Glomerular visceral epithelial cell (primary cell): Measurements from ENCODE around the gene HBQ1.
"Not testable (repeated sequence)": the region's sequence is repeated elsewhere in the genome, so short reads cannot be mapped to it uniquely, and the experiment has no call there.

Experiments
- DNase-seq: peaks from one replicate; pipeline ENCODE4 v3.0.0-alpha.2; 2016; ENCODE audit errors: extremely low spot score

Gene HBQ1

DNA sequence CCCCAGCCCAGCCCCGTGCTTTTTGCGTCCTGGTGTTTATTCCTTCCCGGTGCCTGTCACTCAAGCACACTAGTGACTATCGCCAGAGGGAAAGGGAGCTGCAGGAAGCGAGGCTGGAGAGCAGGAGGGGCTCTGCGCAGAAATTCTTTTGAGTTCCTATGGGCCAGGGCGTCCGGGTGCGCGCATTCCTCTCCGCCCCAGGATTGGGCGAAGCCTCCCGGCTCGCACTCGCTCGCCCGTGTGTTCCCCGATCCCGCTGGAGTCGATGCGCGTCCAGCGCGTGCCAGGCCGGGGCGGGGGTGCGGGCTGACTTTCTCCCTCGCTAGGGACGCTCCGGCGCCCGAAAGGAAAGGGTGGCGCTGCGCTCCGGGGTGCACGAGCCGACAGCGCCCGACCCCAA, 4.3 kb upstream of the HBQ1 start:
- not testable (repeated sequence) for DNase-seq

DNA sequence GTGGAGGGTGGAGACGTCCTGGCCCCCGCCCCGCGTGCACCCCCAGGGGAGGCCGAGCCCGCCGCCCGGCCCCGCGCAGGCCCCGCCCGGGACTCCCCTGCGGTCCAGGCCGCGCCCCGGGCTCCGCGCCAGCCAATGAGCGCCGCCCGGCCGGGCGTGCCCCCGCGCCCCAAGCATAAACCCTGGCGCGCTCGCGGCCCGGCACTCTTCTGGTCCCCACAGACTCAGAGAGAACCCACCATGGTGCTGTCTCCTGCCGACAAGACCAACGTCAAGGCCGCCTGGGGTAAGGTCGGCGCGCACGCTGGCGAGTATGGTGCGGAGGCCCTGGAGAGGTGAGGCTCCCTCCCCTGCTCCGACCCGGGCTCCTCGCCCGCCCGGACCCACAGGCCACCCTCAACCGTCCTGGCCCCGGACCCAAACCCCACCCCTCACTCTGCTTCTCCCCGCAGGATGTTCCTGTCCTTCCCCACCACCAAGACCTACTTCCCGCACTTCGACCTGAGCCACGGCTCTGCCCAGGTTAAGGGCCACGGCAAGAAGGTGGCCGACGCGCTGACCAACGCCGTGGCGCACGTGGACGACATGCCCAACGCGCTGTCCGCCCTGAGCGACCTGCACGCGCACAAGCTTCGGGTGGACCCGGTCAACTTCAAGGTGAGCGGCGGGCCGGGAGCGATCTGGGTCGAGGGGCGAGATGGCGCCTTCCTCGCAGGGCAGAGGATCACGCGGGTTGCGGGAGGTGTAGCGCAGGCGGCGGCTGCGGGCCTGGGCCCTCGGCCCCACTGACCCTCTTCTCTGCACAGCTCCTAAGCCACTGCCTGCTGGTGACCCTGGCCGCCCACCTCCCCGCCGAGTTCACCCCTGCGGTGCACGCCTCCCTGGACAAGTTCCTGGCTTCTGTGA, 3.5 kb upstream of the HBQ1 start, which contains the start of gene HBA1:
Gene HBA1 (plus strand): TSS at position 204 of the 906 bp plus-strand sequence. CDS start 37 bp downstream, at position 241.
- DNase-seq = not testable (repeated sequence)

DNA sequence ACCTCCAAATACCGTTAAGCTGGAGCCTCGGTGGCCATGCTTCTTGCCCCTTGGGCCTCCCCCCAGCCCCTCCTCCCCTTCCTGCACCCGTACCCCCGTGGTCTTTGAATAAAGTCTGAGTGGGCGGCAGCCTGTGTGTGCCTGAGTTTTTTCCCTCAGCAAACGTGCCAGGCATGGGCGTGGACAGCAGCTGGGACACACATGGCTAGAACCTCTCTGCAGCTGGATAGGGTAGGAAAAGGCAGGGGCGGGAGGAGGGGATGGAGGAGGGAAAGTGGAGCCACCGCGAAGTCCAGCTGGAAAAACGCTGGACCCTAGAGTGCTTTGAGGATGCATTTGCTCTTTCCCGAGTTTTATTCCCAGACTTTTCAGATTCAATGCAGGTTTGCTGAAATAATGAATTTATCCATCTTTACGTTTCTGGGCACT, 2.9 kb upstream of the HBQ1 start:
- DNase-seq = no peak

DNA sequence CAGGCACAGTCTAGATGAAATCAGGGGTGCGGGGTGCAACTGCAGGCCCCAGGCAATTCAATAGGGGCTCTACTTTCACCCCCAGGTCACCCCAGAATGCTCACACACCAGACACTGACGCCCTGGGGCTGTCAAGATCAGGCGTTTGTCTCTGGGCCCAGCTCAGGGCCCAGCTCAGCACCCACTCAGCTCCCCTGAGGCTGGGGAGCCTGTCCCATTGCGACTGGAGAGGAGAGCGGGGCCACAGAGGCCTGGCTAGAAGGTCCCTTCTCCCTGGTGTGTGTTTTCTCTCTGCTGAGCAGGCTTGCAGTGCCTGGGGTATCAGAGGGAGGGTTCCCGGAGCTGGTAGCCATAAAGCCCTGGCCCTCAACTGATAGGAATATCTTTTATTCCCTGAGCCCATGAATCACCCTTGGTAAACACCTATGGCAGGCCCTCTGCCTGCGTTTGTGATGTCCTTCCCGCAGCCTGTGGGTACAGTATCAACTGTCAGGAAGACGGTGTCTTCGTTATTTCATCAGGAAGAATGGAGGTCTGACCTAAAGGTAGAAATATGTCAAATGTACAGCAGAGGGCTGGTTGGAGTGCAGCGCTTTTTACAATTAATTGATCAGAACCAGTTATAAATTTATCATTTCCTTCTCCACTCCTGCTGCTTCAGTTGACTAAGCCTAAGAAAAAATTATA, 2.1 kb upstream of the HBQ1 start:
- no peak for DNase-seq

DNA sequence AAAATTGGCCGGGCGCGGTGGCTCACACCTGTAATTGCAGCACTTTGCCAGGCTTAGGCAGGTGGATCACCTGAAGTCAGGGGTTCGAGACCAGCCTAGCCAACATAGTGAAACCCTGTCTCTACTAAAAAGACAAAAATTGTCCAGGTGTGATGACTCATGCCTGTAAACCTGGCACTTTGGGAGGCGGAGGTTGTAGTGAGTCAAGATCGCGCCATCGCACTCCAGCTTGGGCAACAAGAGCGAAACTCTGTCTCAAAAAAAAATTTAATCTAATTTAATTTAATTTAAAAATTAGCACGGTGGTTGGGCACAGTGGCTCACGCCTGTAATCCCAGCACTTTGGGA, 1.6 kb upstream of the HBQ1 start:
- DNase-seq = no peak

DNA sequence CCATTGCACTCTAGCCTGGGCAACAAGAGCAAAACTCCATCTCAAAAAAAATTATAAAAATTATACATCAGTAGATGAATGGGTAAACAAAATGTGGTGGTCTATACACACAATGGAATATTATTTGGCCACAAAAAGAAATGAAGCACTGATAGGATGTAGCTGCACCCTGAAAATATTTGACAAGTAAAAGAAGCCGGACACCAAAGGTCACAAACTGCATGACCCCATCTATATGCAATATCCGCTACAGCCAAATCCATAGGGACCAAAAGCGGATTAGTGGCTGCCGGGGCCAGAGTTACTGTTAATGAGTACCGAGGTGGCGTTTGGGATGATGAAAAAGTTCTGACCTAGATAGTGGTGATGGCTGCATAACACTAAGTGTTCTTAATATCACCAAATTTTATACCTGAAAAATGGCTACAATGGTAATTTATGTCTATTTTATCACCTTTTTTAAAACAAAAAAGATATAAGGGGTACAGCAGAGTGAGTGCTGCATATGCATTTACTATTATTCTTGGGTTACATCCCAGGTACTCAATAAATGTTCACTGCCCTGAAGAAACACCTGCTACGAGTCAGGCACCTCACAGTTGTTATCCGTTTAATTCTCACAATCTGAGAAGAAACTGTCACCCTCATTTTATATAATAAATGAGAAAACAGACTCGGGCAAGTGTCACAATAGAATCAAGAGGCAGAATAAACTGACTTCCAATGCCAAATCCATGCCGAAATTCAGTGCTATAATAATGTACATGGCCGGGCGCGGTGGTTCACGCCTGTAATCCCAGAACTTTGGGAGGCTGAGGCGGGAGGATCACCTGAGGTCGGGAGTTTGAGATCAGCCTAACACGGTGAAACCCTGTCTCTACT, 807 bp upstream of the HBQ1 start:
- no peak for DNase-seq

DNA sequence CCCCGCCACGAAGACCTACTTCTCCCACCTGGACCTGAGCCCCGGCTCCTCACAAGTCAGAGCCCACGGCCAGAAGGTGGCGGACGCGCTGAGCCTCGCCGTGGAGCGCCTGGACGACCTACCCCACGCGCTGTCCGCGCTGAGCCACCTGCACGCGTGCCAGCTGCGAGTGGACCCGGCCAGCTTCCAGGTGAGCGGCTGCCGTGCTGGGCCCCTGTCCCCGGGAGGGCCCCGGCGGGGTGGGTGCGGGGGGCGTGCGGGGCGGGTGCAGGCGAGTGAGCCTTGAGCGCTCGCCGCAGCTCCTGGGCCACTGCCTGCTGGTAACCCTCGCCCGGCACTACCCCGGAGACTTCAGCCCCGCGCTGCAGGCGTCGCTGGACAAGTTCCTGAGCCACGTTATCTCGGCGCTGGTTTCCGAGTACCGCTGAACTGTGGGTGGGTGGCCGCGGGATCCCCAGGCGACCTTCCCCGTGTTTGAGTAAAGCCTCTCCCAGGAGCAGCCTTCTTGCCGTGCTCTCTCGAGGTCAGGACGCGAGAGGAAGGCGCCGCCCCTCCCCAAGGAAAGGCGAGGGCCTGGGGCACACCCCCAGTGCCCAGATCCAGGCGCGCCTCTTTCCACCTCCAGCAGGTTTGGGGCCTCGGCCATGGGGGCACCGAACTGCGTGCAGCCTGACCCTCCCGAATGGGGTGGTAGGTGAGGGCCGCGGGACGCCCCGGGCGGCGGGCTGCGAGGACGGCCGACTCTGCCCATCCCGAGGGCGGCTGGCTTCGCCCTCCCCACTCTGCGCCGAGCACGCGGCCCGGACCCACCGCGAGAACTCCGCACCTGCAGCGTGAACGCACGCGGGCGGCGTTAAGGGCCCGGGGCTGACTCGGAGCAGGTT, 664 bp downstream of the HBQ1 start:
- peak; percentile 19 for DNase-seq

DNA sequence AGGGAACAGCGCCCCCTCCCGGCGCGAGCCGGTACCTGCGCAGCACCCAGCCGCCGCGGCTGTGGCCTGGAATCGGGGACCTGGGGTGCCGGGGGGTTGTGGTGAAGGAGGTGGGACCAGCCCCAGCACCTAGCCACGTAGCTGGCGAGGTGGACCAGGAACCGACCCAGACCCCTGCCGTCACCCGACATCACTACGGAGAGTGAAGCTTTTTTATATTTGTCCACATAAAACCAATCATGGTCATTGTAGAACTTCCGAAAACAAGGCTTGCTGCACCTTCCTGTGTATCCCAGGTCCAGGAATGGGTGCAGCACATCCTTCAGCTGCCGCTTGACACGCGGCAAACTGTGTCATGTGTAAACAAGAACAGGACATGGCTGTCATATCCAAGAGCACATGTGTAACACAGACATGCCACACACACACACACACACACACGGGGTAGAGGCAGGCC, 1.3 kb downstream of the HBQ1 start:
- peak; percentile 67 for DNase-seq

DNA sequence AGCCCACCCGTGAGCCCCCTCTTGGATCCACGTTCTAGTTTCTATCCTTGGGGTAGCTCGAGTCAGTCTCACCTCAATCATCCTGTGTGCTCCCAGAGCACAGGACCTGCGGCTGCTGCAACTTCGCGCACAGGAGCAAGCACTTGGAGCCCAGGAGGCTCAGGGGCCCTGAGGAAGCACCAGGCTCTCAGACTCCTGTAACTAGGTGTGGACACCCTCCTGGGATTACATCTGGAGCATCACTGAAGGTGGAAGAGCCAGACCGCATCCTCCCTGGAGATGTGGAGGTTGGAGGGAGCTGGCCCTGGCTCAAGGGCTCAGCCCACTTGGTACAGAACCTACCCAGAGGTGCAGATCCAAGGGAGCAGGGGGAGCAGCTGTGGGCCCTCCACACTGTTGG, 2.7 kb downstream of the HBQ1 start:
- DNase-seq = no peak

DNA sequence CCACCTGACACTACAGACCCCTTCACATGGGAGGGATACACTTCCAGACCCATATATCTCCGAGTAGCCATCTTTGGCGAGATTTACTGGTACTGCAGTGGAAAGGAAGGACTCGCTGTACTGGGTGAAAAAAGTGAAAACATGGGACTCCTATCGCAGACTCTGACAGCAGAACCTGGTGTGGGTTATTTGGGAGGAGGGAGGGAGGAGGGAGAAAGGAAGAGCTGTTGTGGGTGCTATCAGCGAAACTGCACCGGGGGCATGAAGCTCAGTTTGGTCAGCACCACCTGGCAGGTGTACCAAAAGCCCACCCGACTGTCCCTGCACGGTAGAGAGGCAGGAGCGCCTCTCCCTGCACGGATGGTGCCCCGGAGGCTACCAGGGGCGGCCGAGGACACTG, 5.0 kb downstream of the HBQ1 start:
- no peak for DNase-seq

DNA sequence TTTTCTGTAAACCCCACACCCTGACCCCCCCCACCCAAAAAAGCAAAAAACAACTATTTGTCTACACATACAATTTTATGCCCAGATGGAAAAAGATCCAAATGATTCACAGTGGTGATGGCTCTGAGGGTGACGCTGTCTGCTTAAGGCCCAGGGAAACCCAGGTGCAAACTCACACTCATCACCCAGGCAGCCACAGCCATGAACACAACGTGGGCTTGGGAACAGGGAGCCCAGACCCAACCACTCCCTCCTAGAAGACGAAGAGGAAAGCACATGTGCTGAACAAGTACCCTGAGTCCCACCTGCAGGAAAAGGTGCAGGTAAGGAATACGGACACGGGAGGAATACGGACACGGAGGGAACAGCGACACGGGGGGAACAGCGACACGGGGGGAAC, 5.4 kb downstream of the HBQ1 start:
- no peak for DNase-seq

DNA sequence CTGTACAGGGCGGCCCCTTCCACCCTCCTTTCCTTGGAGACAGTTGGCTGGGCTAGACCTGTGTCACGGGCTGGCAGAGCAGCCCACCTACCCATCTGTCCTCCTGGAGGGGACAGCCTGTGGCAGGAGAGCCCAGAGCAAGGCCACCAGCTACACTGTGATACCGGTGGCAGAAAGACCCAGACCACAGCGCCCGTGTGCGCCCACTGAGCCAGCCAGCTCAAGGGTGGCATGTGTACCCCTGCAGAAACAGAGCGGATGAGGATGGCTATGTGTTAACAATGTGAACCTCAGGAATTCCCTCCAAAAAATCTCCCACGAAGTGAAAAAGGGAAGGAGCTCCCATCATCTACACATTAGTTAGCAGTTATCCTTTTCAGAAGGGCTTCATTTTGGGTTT, 7.1 kb downstream of the HBQ1 start:
- DNase-seq = no peak

DNA sequence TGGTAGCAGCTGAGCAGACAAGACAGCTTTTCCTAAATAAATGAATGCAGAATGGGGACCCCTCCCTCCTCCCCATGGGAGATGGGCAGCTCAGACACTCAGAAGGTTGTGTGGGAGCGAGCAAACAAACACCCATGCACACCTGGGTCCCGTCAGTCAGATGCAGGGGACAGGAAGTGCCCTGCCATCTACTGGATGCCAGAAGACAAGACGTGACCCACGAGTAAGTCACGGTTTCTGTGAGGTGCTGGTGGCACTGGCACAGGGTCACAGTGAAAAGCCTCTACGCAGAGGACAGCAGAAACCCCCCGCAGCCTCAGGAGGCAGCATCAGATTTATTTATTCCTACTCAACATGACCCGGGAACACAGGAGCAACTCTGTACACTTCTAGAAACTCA, 8.4 kb downstream of the HBQ1 start:
- no peak for DNase-seq

DNA sequence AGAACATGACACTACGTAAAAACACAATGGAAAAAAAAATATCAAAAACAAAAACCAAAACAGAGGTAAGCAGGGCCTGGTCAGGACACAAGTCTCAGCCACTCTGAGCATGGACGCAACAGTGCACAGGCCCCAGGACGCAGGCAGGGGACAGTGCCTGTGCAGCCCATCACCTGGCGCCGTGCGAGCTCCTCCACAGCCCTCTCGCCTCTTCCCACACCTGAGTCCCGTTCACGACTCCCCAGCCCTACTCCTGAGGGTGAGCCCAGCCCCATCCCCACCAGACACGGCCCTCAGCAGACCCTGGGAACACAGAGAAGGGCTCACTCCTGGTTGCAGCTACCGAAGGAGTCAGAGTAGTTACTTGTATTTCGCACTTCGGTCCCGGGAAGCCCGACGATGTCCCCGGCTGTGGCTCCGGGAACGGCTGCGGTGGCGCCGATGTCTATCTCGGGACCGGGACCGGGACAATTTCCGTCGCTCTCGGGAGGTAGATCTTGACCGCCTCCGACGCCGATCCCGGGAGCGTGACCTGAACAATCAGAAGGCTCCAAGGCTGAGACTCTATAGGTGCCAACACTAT, 9.4 kb downstream of the HBQ1 start:
- no peak for DNase-seq

DNA sequence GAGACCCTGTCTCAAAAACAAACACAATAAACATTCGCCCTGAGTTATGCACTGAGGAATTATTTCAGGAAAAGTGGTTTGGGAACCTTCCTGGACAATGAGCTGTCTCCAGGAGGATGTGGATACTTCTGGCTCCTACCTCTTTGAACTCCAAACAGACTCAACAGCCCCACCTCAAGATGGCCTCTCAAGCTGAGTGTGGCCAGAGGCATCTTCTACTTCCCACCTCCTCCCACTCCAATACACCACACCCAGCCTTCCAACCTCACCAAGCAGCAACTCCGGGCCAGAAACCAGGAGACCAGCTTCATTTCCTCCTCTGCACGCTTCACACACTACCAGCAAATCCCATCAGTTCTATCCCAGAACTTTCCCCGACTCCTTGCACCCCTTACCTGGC, 11.6 kb downstream of the HBQ1 start:
- DNase-seq = no peak

DNA sequence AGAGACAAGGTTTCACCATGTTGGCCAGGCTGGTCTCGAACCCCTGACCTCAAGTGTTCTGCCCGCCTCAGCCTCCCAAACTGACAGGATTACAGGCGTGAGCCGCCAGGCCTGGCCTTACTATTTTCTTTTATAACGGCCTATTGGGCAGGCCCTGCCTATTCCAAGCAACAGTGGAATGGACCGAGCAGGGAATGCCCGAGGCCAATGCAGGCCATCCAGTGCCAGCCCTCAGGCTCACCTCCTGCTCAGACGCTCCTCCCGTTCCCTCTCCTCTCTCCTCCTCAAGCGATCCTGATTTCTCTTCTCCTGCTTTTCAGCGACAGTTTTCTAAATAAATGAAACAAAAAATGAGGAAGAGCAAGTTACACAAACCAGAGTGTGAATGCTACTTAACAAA, 12.4 kb downstream of the HBQ1 start:
- DNase-seq = no peak

DNA sequence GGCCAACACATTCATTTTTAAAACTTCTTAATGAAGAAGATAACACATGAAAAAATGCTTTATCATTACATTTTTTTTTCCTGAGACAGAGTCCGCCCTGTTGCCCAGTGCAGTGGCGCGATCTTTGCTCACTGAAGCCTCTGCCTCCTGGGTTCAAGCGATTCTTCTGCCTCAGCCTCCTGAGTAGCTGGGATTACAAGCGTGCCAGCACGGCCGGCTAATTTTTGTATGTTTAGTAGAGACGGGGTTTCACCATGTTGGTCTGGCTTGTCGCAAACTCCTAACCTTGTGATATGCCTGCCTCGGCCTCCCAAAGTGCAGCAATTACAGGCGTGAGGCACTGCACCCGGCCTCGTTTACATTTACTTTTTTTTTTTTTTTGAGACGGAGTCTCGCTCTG, 13.2 kb downstream of the HBQ1 start:
- DNase-seq = no peak

DNA sequence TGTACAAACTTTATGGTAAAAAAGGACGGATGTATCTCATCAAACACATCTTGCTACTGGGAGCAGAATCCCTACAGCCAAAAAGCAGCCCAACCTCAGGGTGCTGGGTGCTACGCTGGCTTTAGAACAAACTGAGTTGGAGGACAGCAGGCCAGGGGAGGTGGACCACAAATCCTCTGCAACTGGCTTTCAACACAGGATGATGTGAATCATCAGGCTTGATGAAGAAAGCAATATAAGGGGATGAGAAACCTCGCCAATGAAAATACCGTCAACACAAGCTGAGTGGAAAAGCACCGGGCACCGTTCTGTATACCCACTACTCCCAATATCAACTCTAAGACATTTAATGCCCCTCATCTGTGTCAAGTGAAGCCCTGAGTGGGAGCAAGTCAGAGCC, 14.3 kb downstream of the HBQ1 start:
- DNase-seq = no peak

DNA sequence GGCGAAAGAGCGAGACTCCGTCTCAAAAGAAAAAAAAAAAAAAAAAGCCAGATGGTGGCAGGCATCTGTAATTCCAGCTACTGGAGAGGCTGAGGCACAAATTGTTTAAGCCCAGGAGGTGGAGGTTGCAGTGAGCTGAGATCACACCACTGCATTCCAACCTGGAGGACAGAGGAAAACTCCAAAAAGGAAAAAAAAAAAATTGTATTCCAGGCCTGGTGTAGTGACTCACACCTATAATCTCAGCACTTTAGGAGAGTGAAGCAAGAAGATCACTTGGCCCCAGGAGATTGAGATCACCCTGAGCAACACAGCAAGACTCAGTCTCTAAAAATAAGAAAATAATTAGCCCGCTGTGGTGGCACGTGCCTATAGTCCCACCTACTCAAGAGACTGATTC, 20.1 kb downstream of the HBQ1 start:
- peak; percentile 69 for DNase-seq

DNA sequence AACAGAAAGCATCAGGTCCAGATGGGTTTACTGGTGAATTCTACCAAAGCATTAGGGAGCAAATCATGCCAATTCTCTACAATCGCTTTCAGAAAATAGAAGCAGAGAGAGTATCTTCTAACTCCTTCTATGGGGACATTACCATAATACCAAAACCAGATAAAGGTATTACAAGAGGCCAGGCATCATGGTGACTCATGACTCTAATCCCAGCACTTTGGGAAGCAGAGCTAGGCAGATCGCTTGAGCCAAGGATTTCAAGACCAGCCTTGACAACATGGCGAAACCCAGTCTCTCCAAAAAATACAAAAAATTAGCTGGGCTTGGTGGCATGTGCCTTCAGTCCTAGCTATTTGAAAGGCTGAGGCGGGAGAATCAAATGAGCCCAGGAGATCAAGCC, 23.0 kb downstream of the HBQ1 start:
- DNase-seq = no peak

DNA sequence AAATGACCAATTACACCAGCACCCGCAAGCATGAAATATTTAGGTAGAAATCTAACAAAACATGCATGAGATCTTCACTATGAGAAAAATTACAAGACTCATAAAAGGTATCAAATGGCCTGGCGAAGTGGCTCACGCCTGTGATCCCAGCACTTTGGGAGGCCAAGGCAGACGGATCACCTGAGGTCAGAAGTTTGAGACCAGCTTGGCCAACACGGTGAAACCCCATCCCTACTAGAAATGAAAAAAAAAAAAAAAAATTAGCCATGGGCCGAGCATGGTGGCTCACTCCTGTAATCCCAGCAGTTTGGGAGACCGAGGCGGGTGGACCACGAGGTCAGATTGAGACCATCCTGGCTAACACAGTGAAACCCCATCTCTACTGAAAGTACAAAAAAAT, 23.8 kb downstream of the HBQ1 start:
- not testable (repeated sequence) for DNase-seq
